Activated CD8-positive, alpha-beta T cell treated with anti-CD3 and anti-CD28 coated beads, Interleukin-2, amount 10 ng/mL, durations not matched to agents 7 days and 5 days (primary cell): Measurements from ENCODE around the gene PHKG1. TPM values are rescaled to one million over a fixed set of nuclear protein-coding genes. Genes with fewer than 3 reads are reported as not detected.
"Not testable (repeated sequence)": the region's sequence is repeated elsewhere in the genome, so short reads cannot be mapped to it uniquely, and the experiment has no call there.

Experiments
- ATAC-seq: fragments of 150-1000 bp; cut with Tn5 transposase; one replicate; pipeline ENCODE4 v1.10.0; 2021; ENCODE audit warnings: moderate library complexity
- CTCF ChIA-PET: fragments of 350-600 bp; sonication (Branson Sonifier 250); formaldehyde crosslinking; loops from one replicate; lab custom pipeline; 2021; ENCODE audit warnings: antibody characterized with exemption; lab: Charles Lee
- POLR2A ChIA-PET: fragments of 350-600 bp; sonication (Branson Sonifier 250); formaldehyde crosslinking; loops from one replicate; lab custom pipeline; 2021; ENCODE audit warnings: antibody characterized with exemption; lab: Charles Lee
- DNase-seq: peaks from one replicate; pipeline ENCODE4 v3.0.0-alpha.2; 2020
- H3K27ac Mint-ChIP-seq: one replicate; pipeline ENCODE4 v1.8.0; 2021; ENCODE audit warnings: mild to moderate bottlenecking, mixed read lengths
- H3K27me3 Mint-ChIP-seq: one replicate; pipeline ENCODE4 v1.8.0; 2021; ENCODE audit warnings: low read depth, mixed read lengths
- H3K36me3 Mint-ChIP-seq: one replicate; pipeline ENCODE4 v1.8.0; 2021; ENCODE audit warnings: low read depth, mixed read lengths
- H3K4me1 Mint-ChIP-seq: one replicate; pipeline ENCODE4 v1.8.0; 2021; ENCODE audit warnings: low read depth, mixed read lengths
- H3K4me3 Mint-ChIP-seq: one replicate; pipeline ENCODE4 v1.8.0; 2021; ENCODE audit warnings: mild to moderate bottlenecking, mixed read lengths
- H3K9me3 Mint-ChIP-seq: one replicate; pipeline ENCODE4 v1.8.0; 2022; ENCODE audit warnings: mixed read lengths; ENCODE audit not compliant: insufficient read depth
- total RNA-seq, 2 experiments: library from RNA; stranded (reverse); gene quantifications; one replicate each; pipeline ENCODE4 v1.2.3, GENCODE V29; 2021

Gene PHKG1
- total RNA-seq, 2 experiments from 2014 or later = 1.7 to 2.0 TPM

GRCh38 chr7:56053379-56053778 lies 39.4 kb downstream of the PHKG1 start:
- peak overlapping the region; percentile 70 for H3K4me3 Mint-ChIP-seq
- peaks cover 49% of the 10 kb centered on the region for H3K4me1 Mint-ChIP-seq
- POLR2A ChIA-PET = interaction anchor here (0.8 to 1.9 kb wide), 3 partner anchors 12 to 53 kb away, joined by 4 to 13 read pairs (median 4); partner anchors contain the start of genes CHCHD2 and SUMF2
- ATAC-seq (no peak), DNase-seq (no peak)
- no peaks in the 10 kb centered on the region for H3K27me3 Mint-ChIP-seq
- no peak overlapping the region for H3K27ac Mint-ChIP-seq
- CTCF ChIA-PET = interaction anchor here (1.0 to 1.7 kb wide), 3 partner anchors 11 to 21 kb away, joined by 3 to 10 read pairs (median 4); partner anchors contain the start of gene SUMF2
- H3K36me3 Mint-ChIP-seq = peaks cover 54% of the 10 kb centered on the region
- H3K9me3 Mint-ChIP-seq = no peaks in the 10 kb centered on the region

GRCh38 chr7:56051339-56052191 lies 41.2 kb downstream of the PHKG1 start, which contains the start of the genes CCT6A and PSPH:
Gene CCT6A (plus strand): TSS chr7:56051765. CDS start chr7:56051849, 84 bp downstream.
Gene PSPH (minus strand): TSS chr7:56051444. CDS start chr7:56021212, 30,232 bp downstream.
- peaks cover 42% of the 10 kb centered on the region for H3K36me3 Mint-ChIP-seq
- DNase-seq (peak; percentile 93), ATAC-seq (peak; percentile 94)
- ChIA-PET CTCF (interaction anchor here (0.8 to 1.6 kb wide), 9 partner anchors 8 to 517 kb away, joined by 3 to 14 read pairs (median 3); partner anchors contain the start of gene SUMF2), POLR2A (interaction anchor here (1.3 to 1.7 kb wide), 3 partner anchors 13 to 55 kb away, joined by 5 to 27 read pairs (median 6); partner anchors contain the start of genes CHCHD2 and SUMF2)
- H3K27me3 Mint-ChIP-seq = no peaks in the 10 kb centered on the region
- peak within 1 kb of the TSS; percentile 97 for H3K4me3 Mint-ChIP-seq
- no peaks in the 10 kb centered on the region for H3K9me3 Mint-ChIP-seq
- H3K27ac Mint-ChIP-seq = peak within 1 kb of the TSS; percentile 94
- H3K4me1 Mint-ChIP-seq = peaks cover 46% of the 10 kb centered on the region

GRCh38 chr7:56051053-56051338 lies 41.8 kb downstream of the PHKG1 start:
- H3K4me1 Mint-ChIP-seq = peaks cover 44% of the 10 kb centered on the region
- POLR2A ChIA-PET = interaction anchor here (1.3 to 1.7 kb wide), 3 partner anchors 13 to 55 kb away, joined by 5 to 27 read pairs (median 6); partner anchors contain the start of genes CHCHD2 and SUMF2

GRCh38 chr7:56048763-56049162 lies 44.0 kb downstream of the PHKG1 start:
- H3K27ac Mint-ChIP-seq, H3K27me3 Mint-ChIP-seq, DNase-seq, H3K4me3 Mint-ChIP-seq, ATAC-seq, H3K9me3 Mint-ChIP-seq, CTCF ChIA-PET, POLR2A ChIA-PET: not testable (repeated sequence)
- Mint-ChIP-seq H3K4me1 (peaks cover 23% of the 10 kb centered on the region), H3K36me3 (peaks cover 23% of the 10 kb centered on the region)

More at GRCh38 chr7:56051053-56051338, 41.8 kb downstream of the PHKG1 start:
- peaks cover 38% of the 10 kb centered on the region for H3K36me3 Mint-ChIP-seq
- peak overlapping the region; percentile 94 for H3K27ac Mint-ChIP-seq
- no peaks in the 10 kb centered on the region for H3K9me3 Mint-ChIP-seq
- no peaks in the 10 kb centered on the region for H3K27me3 Mint-ChIP-seq
- ATAC-seq (no peak), DNase-seq (no peak)
- CTCF ChIA-PET = interaction anchor here (0.8 to 1.6 kb wide), 9 partner anchors 8 to 516 kb away, joined by 3 to 14 read pairs (median 3); partner anchors contain the start of gene SUMF2
- peak overlapping the region; percentile 97 for H3K4me3 Mint-ChIP-seq

DNA sequence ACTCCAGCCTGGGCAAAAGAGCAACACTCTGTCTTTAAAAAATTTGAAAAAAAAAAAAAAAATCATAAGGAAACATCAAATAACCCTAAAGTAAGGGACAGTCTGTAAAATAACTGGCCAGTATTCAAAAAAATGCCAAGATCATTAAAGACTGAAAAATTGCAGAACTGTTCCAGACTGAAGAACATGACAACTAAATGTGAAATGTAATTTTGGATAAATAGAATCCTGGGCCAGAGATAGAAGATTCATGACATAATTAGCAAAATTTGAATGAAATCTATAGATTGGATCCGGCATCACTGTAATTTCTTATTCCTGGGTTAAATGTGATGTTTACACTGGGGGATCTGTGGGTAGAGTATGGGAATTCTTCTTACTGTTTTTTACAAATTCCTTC lies 44.5 kb downstream of the PHKG1 start:
- no peaks in the 10 kb centered on the region for H3K9me3 Mint-ChIP-seq
- no peaks in the 10 kb centered on the region for H3K27me3 Mint-ChIP-seq
- CTCF ChIA-PET = no interaction called here

GRCh38 chr7:56047446-56048116 lies 45.2 kb downstream of the PHKG1 start:
- Mint-ChIP-seq H3K36me3 (peaks cover 12% of the 10 kb centered on the region), H3K4me1 (peaks cover 11% of the 10 kb centered on the region)
- H3K27ac Mint-ChIP-seq, POLR2A ChIA-PET, H3K9me3 Mint-ChIP-seq, CTCF ChIA-PET, H3K27me3 Mint-ChIP-seq, DNase-seq, ATAC-seq, H3K4me3 Mint-ChIP-seq: not testable (repeated sequence)

More for the DNA sequence above, 44.5 kb downstream of the PHKG1 start:
- DNase-seq (no peak), ATAC-seq (no peak)
- Mint-ChIP-seq H3K27ac (no peak overlapping the region), H3K4me3 (no peak overlapping the region), H3K4me1 (peaks cover 17% of the 10 kb centered on the region), H3K36me3 (peaks cover 18% of the 10 kb centered on the region)
- POLR2A ChIA-PET = no interaction called here

GRCh38 chr7:56046721-56047445 lies 45.9 kb downstream of the PHKG1 start:
- H3K4me1 Mint-ChIP-seq = peaks cover 11% of the 10 kb centered on the region
- no peaks in the 10 kb centered on the region for H3K9me3 Mint-ChIP-seq
- H3K27me3 Mint-ChIP-seq = no peaks in the 10 kb centered on the region
- ChIA-PET CTCF (no interaction called here), POLR2A (no interaction called here)
- H3K27ac Mint-ChIP-seq = no peak overlapping the region
- ATAC-seq (no peak), DNase-seq (no peak)
- no peak overlapping the region for H3K4me3 Mint-ChIP-seq
- H3K36me3 Mint-ChIP-seq = peaks cover 10% of the 10 kb centered on the region

DNA sequence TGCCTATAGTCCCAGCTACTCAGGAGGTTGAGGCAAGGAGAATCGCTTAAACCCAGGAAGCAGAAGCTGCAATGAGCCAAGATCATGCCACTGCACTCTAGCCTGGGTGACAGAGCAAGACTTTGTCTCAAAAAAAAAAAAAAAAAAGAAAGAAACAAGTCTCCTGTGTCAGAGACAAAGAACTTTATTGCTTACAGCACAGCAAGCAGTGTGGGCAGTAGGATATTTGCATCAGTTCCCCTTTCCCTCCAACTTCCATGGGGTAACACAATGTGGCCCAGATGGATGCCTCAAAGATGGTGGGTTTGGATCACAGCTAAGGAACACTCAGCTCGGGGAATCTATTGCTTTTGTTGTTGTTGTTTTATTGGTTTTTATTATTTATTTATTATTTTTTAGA lies 47.0 kb downstream of the PHKG1 start:
- CTCF ChIA-PET, ATAC-seq, DNase-seq, POLR2A ChIA-PET, H3K27me3 Mint-ChIP-seq, H3K9me3 Mint-ChIP-seq, H3K4me3 Mint-ChIP-seq, H3K27ac Mint-ChIP-seq, H3K36me3 Mint-ChIP-seq: not testable (repeated sequence)
- peaks cover 11% of the 10 kb centered on the region for H3K4me1 Mint-ChIP-seq

- DNase-seq (no peak), ATAC-seq (no peak)
- ChIA-PET POLR2A (no interaction called here), CTCF (no interaction called here)
- H3K4me1 Mint-ChIP-seq = no peaks in the 10 kb centered on the region
- no peaks in the 10 kb centered on the region for H3K9me3 Mint-ChIP-seq
- peaks cover 5% of the 10 kb centered on the region for H3K36me3 Mint-ChIP-seq
- no peak overlapping the region for H3K27ac Mint-ChIP-seq
- no peaks in the 10 kb centered on the region for H3K27me3 Mint-ChIP-seq
- no peak overlapping the region for H3K4me3 Mint-ChIP-seq
Observed at GRCh38 chr7:56040730-56041129, 52.0 kb downstream of the PHKG1 start.

GRCh38 chr7:56033671-56034432 lies 58.9 kb downstream of the PHKG1 start:
- Mint-ChIP-seq H3K4me3 (peak overlapping the region; percentile 74), H3K4me1 (peaks cover 15% of the 10 kb centered on the region), H3K36me3 (peaks cover 12% of the 10 kb centered on the region), H3K27me3 (no peaks in the 10 kb centered on the region), H3K9me3 (no peaks in the 10 kb centered on the region), H3K27ac (peak overlapping the region; percentile 69)
- ChIA-PET POLR2A (interaction anchor here (1.0 to 1.4 kb wide), 3 partner anchors 17 to 33 kb away, joined by 3 to 6 read pairs (median 3); partner anchors contain the start of genes CCT6A and PSPH), CTCF (interaction anchor here (0.6 to 2.1 kb wide), 6 partner anchors 17 to 41 kb away, joined by 3 to 6 read pairs (median 3); partner anchors contain the start of genes CCT6A and PSPH)
- peak; percentile 99 for ATAC-seq
- DNase-seq = peak; percentile 79
